ENCODE measurements around the gene DDTL. TPM values are rescaled to one million over a fixed set of nuclear protein-coding genes. Genes with fewer than 3 reads are reported as not detected.

DDTL gene
- polyA plus RNA-seq, 1 of the 3 experiments (the other 2 are of a cell fraction) = 1.6 TPM

DNA sequence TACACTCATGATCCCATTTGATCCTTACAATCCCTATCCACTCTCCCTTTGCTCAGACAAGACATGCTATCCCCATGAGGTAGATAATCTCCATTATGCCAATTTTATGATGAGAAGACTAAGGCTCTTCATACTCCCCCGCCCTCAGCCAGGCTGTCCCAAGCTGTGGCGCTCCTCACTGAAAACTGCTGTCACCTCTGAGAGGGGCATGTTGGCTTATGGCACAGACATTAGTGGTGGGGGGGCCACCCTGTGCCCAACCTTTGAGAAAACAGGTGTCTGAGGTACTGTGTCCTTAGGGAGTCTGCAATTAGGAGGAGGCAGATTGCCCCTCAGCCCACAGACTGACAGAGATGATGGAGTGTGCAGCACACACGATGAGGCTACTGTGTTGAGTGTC, 2.4 kb downstream of the DDTL start:
- H3K4me2 ChIP-seq = no peak overlapping the region
- H3K9ac ChIP-seq = no peak overlapping the region
- no peaks in the 10 kb centered on the region for H3K9me3 ChIP-seq
- H3K79me2 ChIP-seq (ENCODE audit: insufficient read depth) = peaks cover 28% of the 10 kb centered on the region; the same call in 1 of the 2 replicates
- peaks cover 5% of the 10 kb centered on the region for H3F3A ChIP-seq (replicated peaks; ENCODE audit: insufficient read depth)
- no peaks in the 10 kb centered on the region for H3K27me3 ChIP-seq (ENCODE audit: insufficient read depth)
- ChIA-PET CTCF (no interaction called here), POLR2A (no interaction called here)
- H3K4me1 ChIP-seq (ENCODE audit: control insufficient read depth in 1 of 2, insufficient read depth in 2 of 2, low read depth in 1 of 2, low read length in 1 of 2) = no peaks in the 10 kb centered on the region; a peak in 1 of 4 replicates
- no peak for DNase-seq
- no peak overlapping the region for H2AFZ ChIP-seq (ENCODE audit: low read depth)
- WGBS (ENCODE audit: low lambda C conversion rate) = 88% methylated on average over 3 of the region's 3 CpGs
- no peak overlapping the region for H3K27ac ChIP-seq (ENCODE audit: low read depth in 2 of 2, low read length in 1 of 2)
- peaks cover 16 to 20% of the 10 kb centered on the region in 2 experiments for H3K36me3 ChIP-seq (replicated peaks in 1 of 2; ENCODE audit: control insufficient read depth in 1 of 2, insufficient read depth in 2 of 2, low read length in 1 of 2)
- H4K20me1 ChIP-seq (ENCODE audit: insufficient read depth) = no peaks in the 10 kb centered on the region
- no peak for TF ChIP-seq RCOR1 (IDR thresholded peaks at IDR 0.05; ENCODE audit: low read length)
- no peak overlapping the region for H3K4me3 ChIP-seq (ENCODE audit: low read depth in 2 of 2, low read length in 1 of 2)
- H3K9me2 ChIP-seq = no peaks in the 10 kb centered on the region

DNA sequence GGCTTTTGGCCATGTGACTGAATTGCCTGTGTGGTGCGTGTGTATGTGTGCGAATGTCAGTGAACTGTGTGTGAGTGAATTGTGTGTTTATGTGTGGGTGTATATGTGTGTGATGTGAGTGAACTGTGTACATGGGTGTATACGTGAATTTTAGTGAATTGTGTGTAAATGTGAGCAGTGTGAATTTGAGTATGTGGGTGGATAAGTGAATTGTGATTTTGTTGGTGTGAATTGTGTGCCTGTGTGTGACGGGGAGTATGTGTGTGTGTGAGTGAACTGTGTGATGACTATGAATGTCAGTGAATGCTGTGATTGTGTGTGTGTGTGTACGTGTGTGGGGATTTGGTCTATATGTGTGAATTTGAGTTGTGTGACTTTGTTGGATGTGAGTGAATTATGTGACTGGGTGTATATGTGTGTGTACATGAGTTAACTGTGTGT, 3.5 kb downstream of the DDTL start:
- Histone ChIP-seq H3K9me3 (no peaks in the 10 kb centered on the region), H3K4me1 (ENCODE audit: control insufficient read depth in 1 of 2, insufficient read depth in 2 of 2, low read depth in 1 of 2, low read length in 1 of 2) (no peaks in the 10 kb centered on the region; a peak in 1 of 4 replicates), H4K20me1 (ENCODE audit: insufficient read depth) (no peaks in the 10 kb centered on the region), H3K36me3 (replicated peaks in 1 of 2; ENCODE audit: control insufficient read depth in 1 of 2, insufficient read depth in 2 of 2, low read length in 1 of 2) (peaks cover 16 to 20% of the 10 kb centered on the region in 2 experiments), H3K27me3 (ENCODE audit: insufficient read depth) (no peaks in the 10 kb centered on the region), H3K27ac (ENCODE audit: low read depth in 2 of 2, low read length in 1 of 2) (no peak overlapping the region), H3F3A (replicated peaks; ENCODE audit: insufficient read depth) (peaks cover 5% of the 10 kb centered on the region), H3K9me2 (no peaks in the 10 kb centered on the region), H3K4me2 (no peak overlapping the region), H3K79me2 (ENCODE audit: insufficient read depth) (peaks cover 28% of the 10 kb centered on the region; the same call in 1 of the 2 replicates), H3K9ac (no peak overlapping the region), H3K4me3 (ENCODE audit: low read depth in 2 of 2, low read length in 1 of 2) (no peak overlapping the region), H2AFZ (ENCODE audit: low read depth) (no peak overlapping the region)
- TF ChIP-seq GATA2 (CRISPR knock-in tag; IDR thresholded peaks at IDR 0.05) (no peak), ELF1 (IDR thresholded peaks at IDR 0.05) (no peak), RAD21 (IDR thresholded peaks at IDR 0.05; ENCODE audit: low read length) (no peak), SIN3A (IDR thresholded peaks at IDR 0.05; ENCODE audit: borderline replicate concordance, low read depth, low read length) (no peak), FOXJ3 (CRISPR knock-in tag; IDR thresholded peaks at IDR 0.05) (no peak), TEAD4 (IDR thresholded peaks at IDR 0.05; ENCODE audit: borderline replicate concordance, insufficient read depth) (no peak), NRF1 (IDR thresholded peaks at IDR 0.05; ENCODE audit: low read depth, low read length) (no peak), GABPA (IDR thresholded peaks at IDR 0.05; ENCODE audit: low read depth) (no peak), RCOR1 (IDR thresholded peaks at IDR 0.05; ENCODE audit: low read length) (no peak), NFIC (IDR thresholded peaks at IDR 0.05; ENCODE audit: borderline replicate concordance) (no peak)
- TF ChIP-seq, protein P1, sequence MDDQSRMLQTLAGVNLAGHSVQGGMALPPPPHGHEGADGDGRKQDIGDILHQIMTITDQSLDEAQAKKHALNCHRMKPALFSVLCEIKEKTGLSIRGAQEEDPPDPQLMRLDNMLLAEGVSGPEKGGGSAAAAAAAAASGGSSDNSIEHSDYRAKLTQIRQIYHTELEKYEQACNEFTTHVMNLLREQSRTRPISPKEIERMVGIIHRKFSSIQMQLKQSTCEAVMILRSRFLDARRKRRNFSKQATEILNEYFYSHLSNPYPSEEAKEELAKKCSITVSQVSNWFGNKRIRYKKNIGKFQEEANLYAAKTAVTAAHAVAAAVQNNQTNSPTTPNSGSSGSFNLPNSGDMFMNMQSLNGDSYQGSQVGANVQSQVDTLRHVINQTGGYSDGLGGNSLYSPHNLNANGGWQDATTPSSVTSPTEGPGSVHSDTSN (IDR thresholded peaks at IDR 0.05) = no peak
- TF ChIP-seq, protein P2, sequence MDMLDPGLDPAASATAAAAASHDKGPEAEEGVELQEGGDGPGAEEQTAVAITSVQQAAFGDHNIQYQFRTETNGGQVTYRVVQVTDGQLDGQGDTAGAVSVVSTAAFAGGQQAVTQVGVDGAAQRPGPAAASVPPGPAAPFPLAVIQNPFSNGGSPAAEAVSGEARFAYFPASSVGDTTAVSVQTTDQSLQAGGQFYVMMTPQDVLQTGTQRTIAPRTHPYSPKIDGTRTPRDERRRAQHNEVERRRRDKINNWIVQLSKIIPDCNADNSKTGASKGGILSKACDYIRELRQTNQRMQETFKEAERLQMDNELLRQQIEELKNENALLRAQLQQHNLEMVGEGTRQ (IDR thresholded peaks at IDR 0.05; ENCODE audit: borderline replicate concordance, low read depth, low read length) = no peak
- TF ChIP-seq, protein P3, sequence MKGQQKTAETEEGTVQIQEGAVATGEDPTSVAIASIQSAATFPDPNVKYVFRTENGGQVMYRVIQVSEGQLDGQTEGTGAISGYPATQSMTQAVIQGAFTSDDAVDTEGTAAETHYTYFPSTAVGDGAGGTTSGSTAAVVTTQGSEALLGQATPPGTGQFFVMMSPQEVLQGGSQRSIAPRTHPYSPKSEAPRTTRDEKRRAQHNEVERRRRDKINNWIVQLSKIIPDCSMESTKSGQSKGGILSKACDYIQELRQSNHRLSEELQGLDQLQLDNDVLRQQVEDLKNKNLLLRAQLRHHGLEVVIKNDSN (IDR thresholded peaks at IDR 0.05; ENCODE audit: borderline replicate concordance, low read depth) = no peak
- TF ChIP-seq, protein P4, sequence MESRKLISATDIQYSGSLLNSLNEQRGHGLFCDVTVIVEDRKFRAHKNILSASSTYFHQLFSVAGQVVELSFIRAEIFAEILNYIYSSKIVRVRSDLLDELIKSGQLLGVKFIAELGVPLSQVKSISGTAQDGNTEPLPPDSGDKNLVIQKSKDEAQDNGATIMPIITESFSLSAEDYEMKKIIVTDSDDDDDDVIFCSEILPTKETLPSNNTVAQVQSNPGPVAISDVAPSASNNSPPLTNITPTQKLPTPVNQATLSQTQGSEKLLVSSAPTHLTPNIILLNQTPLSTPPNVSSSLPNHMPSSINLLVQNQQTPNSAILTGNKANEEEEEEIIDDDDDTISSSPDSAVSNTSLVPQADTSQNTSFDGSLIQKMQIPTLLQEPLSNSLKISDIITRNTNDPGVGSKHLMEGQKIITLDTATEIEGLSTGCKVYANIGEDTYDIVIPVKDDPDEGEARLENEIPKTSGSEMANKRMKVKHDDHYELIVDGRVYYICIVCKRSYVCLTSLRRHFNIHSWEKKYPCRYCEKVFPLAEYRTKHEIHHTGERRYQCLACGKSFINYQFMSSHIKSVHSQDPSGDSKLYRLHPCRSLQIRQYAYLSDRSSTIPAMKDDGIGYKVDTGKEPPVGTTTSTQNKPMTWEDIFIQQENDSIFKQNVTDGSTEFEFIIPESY (IDR thresholded peaks at IDR 0.05; ENCODE audit: borderline replicate concordance, low read depth) = no peak
- POLR2A ChIA-PET = no interaction called here
- DNase-seq = no peak
- 93% methylated on average over 5 of the region's 5 CpGs for WGBS (ENCODE audit: low lambda C conversion rate)
- CTCF ChIA-PET = no interaction called here

Data from SK-N-SH (cell line).